GM12878 (cell line): ENCODE data around the gene CLPTM1. TPM values are rescaled to one million over a fixed set of nuclear protein-coding genes. Genes with fewer than 3 reads are reported as not detected.

Experiments
- ATAC-seq: fragments of 200-7000 bp; cut with Tn5 transposase; 3 replicates; pipeline ENCODE4 v1.9.1; 2020; ENCODE audit warnings: mild to moderate bottlenecking, moderate library complexity
- BruUV-seq: library from RNA; stranded (reverse); fragments of 400-500 nt; replicated peaks from 2 replicates; lab custom pipeline; 2021; lab: Mats Ljungman, UMichigan
- CTCF ChIA-PET: fragments of 300-600 bp; sonication (Branson Sonifier 250); formaldehyde crosslinking; extraction: SDS; loops from one replicate; lab custom pipeline; 2021; ENCODE audit warnings: inconsistent platforms; lab: Yijun Ruan, JAX
- POLR2A ChIA-PET: fragments of 350-600 bp; formaldehyde crosslinking; extraction: SDS; loops from one replicate; lab custom pipeline; 2021; ENCODE audit warnings: inconsistent platforms; lab: Charles Lee
- RAD21 ChIA-PET: fragments of 300-600 bp; sonication (Branson Sonifier 250); formaldehyde crosslinking; loops from one replicate; lab custom pipeline; 2023; ENCODE audit warnings: antibody characterized with exemption; ENCODE audit not compliant: unreplicated experiment; lab: Charles Lee
- SMC1A ChIA-PET: fragments of 300-600 bp; sonication (Branson Sonifier 250); formaldehyde crosslinking; loops from one replicate; lab custom pipeline; 2023; ENCODE audit not compliant: unreplicated experiment, uncharacterized antibody; lab: Charles Lee
- DNase-seq: peaks from one replicate; pipeline ENCODE4 v3.0.0-alpha.2; 2011; ENCODE audit warnings: low read depth, low spot score
- FAIRE-seq: peaks from 3 replicates; lab custom pipeline; 2011; peaks lifted over from hg19 to GRCh38; lab: Jason Lieb, UNC
- H2AFZ ChIP-seq: 2 replicates; pipeline ENCODE4 v1.6.0; 2011; ENCODE audit warnings: low read depth, low read length, control low read depth; ENCODE audit not compliant: control insufficient read depth
- H3K27ac ChIP-seq: 2 replicates; pipeline ENCODE4 v1.5.1; 2011; ENCODE audit warnings: control low read depth; ENCODE audit not compliant: control insufficient read depth, insufficient read depth
- H3K27me3 ChIP-seq, 2 experiments: replicated peaks in 1 of 2; 2 replicates each; pipeline versions ENCODE4 v1.6.0 to v1.6.1; 2011; ENCODE audit warnings: low read length in 1 of 2; ENCODE audit not compliant: control insufficient read depth in 2 of 2, insufficient read depth in 2 of 2
- H3K36me3 ChIP-seq, 2 experiments: 2 replicates each; pipeline ENCODE4 v1.5.1; 2011; ENCODE audit warnings: low read length in 1 of 2; ENCODE audit not compliant: control insufficient read depth in 2 of 2, insufficient read depth in 2 of 2
- H3K4me1 ChIP-seq: 2 replicates; pipeline ENCODE4 v1.6.1; 2011; ENCODE audit warnings: mild to moderate bottlenecking, low read length, moderate library complexity, mixed read lengths; ENCODE audit not compliant: control insufficient read depth, insufficient read depth
- H3K4me2 ChIP-seq: 2 replicates; pipeline ENCODE4 v1.6.0; 2011; ENCODE audit warnings: control low read depth; ENCODE audit not compliant: control insufficient read depth, insufficient read depth
- H3K4me3 ChIP-seq: fragments of 200-600 bp; sonication (generic); 2 replicates; pipeline ENCODE4 v1.5.1; 2016
- H3K79me2 ChIP-seq: 2 replicates; pipeline ENCODE4 v1.6.0; 2011; ENCODE audit warnings: low read length; ENCODE audit not compliant: control insufficient read depth, insufficient read depth
- H3K9ac ChIP-seq: 2 replicates; pipeline ENCODE4 v1.8.0; 2011; ENCODE audit warnings: low read length, control low read depth, mixed read lengths; ENCODE audit not compliant: control insufficient read depth, insufficient read depth
- H3K9me3 ChIP-seq: replicated peaks from 3 replicates; pipeline ENCODE4 v1.5.1; 2011; ENCODE audit warnings: mild to moderate bottlenecking, low read length; ENCODE audit not compliant: control insufficient read depth, insufficient read depth
- H4K20me1 ChIP-seq: 2 replicates; pipeline ENCODE4 v1.6.0; 2011; ENCODE audit not compliant: control insufficient read depth, insufficient read depth
- ATF7 ChIP-seq: fragments of 450-650 bp; IDR thresholded peaks from 2 replicates; pipeline ENCODE4 v1.6.1; 2016; ENCODE audit warnings: low read depth, mild to moderate bottlenecking
- BHLHE40 ChIP-seq, 2 experiments: fragments of 450-650 bp in 1 of 2; IDR thresholded peaks; 2 replicates each; pipeline ENCODE4 v1.6.1; 2011 to 2017; ENCODE audit warnings: low read depth in 2 of 2, borderline replicate concordance in 1 of 2, improper control_type of control experiment in 1 of 2, low read length in 1 of 2, mild to moderate bottlenecking in 1 of 2
- CEBPB ChIP-seq, 2 experiments: fragments of 150-350 bp in 1 of 2; IDR thresholded peaks; 2 replicates each; pipeline ENCODE4 v1.6.1; 2012 to 2014; ENCODE audit warnings: low read depth in 2 of 2, low read length in 2 of 2, borderline replicate concordance in 1 of 2, inconsistent platforms in 1 of 2
- MTA2 ChIP-seq: fragments of 450-650 bp; IDR thresholded peaks from 2 replicates; pipeline ENCODE4 v1.6.1; 2016; ENCODE audit warnings: low read depth, mild to moderate bottlenecking, moderate library complexity
- POLR2A ChIP-seq: IDR thresholded peaks from 2 replicates; pipeline ENCODE4 v1.6.1; 2011; ENCODE audit warnings: low read depth, mild to moderate bottlenecking, low read length
- SPI1 ChIP-seq: IDR thresholded peaks from 2 replicates; pipeline ENCODE4 v1.6.1; 2011; ENCODE audit warnings: low read depth, mild to moderate bottlenecking, low read length, moderate library complexity, borderline replicate concordance; ENCODE audit not compliant: insufficient read depth
- WGBS: methylation state at CpG from one replicate; pipeline ENCODE4 v1.1.6; 2016; ENCODE audit warnings: low lambda C conversion rate; ENCODE audit not compliant: insufficient replicate concordance, insufficient coverage; ENCODE audit errors: missing lambda C conversion rate; 5-methylcytosine and 5-hydroxymethylcytosine counted together
- in situ Hi-C: fragments of 300-500 bp; cut with MboI; formaldehyde crosslinking; loops from 9 replicates; pipeline ENCODE4 v1.14.3; 2018; ENCODE audit warnings: mixed read lengths
- intact Hi-C: fragments of 100-400 bp; cut with micrococcal nuclease; formaldehyde crosslinking; loops from one replicate; pipeline ENCODE4 v1.14.2; 2022; ENCODE audit not compliant: unreplicated experiment
- polyA plus RNA-seq, 11 experiments: library from polyadenylated mRNA; depleted of rRNA in 4 of 11; unstranded in 6 of 11; stranded (reverse) in 5 of 11; fragments of >200 nt; fragmentation: Nextera tagmentation in 4 of 11; fragmentation: Illumina TruSeq in 1 of 11; extraction: Ambion mirVana in 4 of 11; extraction: Trizol in 1 of 11; gene quantifications; 1 replicate in 1 of 11; 2 replicates in 10 of 11; pipeline versions ENCODE4 v1.2.1 to v1.2.3, GENCODE V29; 2011 to 2016; ENCODE audit warnings: inconsistent platforms in 2 of 11, missing spikeins in 2 of 11, low read depth in 1 of 11
- total RNA-seq, 4 experiments: library from RNA; depleted of rRNA in 3 of 4; stranded (reverse); fragments of >200 nt in 3 of 4; fragmentation: Illumina TruSeq in 1 of 4; extraction: Trizol in 1 of 4; gene quantifications; 2 replicates each; pipeline versions ENCODE4 v1.2.1 to v1.2.3, GENCODE V29; 2013 to 2021
- TF ChIP-seq, protein P1 (sequence below): fragments of 450-650 bp; IDR thresholded peaks from 2 replicates; pipeline ENCODE4 v1.6.1; 2016; ENCODE audit warnings: mild to moderate bottlenecking

The CLPTM1 gene
- total and polyA plus RNA-seq, 10 of the 15 experiments (the other 5 are each of a cell fraction or from before 2014, with no cell fraction given): 0.42 to 72.6 (median 35.2) TPM

DNA sequence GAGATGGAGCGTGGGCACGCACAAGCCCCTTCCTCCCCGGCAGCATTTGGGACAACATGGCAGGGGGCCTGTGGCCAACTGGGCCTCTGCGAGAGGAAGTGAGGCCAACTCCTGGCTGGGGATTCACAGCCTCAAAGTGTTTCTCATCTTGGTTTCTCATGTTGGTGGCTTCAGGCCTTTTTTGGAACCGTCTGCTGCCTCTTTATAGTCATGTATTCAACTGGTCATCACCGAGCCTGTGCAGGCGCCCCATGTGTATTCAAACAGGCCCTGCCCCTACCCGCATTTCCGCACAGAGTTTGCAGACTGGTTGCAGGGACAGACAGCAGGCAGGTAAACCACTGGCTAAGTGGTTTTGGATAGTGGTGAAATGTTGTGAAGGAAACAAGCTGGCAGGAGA lies 28.8 kb downstream of the CLPTM1 start:
- H3K27me3 ChIP-seq: no peaks in the 10 kb centered on the region
- SMC1A ChIA-PET: interaction anchor here (0.6 kb wide), 1 partner anchor 250 kb away, joined by 3 read pairs; no protein-coding TSS in a partner anchor
- H3K79me2 ChIP-seq: no peaks in the 10 kb centered on the region
- H3K27ac ChIP-seq: no peak overlapping the region; the same call in 1 of the 2 replicates
- no peaks in the 10 kb centered on the region for H3K9me3 ChIP-seq
- no TSS peak for BruUV-seq
- peaks cover 6 to 34% of the 10 kb centered on the region in 2 experiments; a peak in 3 of 4 replicates for H3K36me3 ChIP-seq
- POLR2A ChIA-PET: interaction anchor here (0.6 kb wide), 1 partner anchor 22 kb away, joined by 5 read pairs; no protein-coding TSS in a partner anchor
- TF ChIP-seq CEBPB (IDR thresholded peaks at IDR 0.05; ENCODE audit: borderline replicate concordance in 1 of 2, low read depth in 2 of 2, low read length in 2 of 2) (no peak), SPI1 (peak; percentile 62; the same call in 1 of the 2 replicates)
- TF ChIP-seq, protein P1, sequence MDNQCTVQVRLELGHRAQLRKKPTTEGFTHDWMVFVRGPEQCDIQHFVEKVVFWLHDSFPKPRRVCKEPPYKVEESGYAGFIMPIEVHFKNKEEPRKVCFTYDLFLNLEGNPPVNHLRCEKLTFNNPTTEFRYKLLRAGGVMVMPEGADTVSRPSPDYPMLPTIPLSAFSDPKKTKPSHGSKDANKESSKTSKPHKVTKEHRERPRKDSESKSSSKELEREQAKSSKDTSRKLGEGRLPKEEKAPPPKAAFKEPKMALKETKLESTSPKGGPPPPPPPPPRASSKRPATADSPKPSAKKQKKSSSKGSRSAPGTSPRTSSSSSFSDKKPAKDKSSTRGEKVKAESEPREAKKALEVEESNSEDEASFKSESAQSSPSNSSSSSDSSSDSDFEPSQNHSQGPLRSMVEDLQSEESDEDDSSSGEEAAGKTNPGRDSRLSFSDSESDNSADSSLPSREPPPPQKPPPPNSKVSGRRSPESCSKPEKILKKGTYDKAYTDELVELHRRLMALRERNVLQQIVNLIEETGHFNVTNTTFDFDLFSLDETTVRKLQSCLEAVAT: 0 out of 2 replicates have a peak, but pooled peaks have one; percentile 33
- intact Hi-C loops (no loop called here), in situ Hi-C loops (no loop called here)
- no peak overlapping the region for H3K4me3 ChIP-seq
- ATAC-seq (no peak), FAIRE-seq (no peak), DNase-seq (no peak)
- H4K20me1 ChIP-seq: no peaks in the 10 kb centered on the region
- no peak overlapping the region for H3K4me2 ChIP-seq
- no peaks in the 10 kb centered on the region for H3K4me1 ChIP-seq
- WGBS: 94% methylated on average over 9 of the region's 9 CpGs
- CTCF ChIA-PET: no interaction called here
- RAD21 ChIA-PET: no interaction called here
- H2AFZ ChIP-seq: no peak overlapping the region
- H3K9ac ChIP-seq: no peak overlapping the region

DNA sequence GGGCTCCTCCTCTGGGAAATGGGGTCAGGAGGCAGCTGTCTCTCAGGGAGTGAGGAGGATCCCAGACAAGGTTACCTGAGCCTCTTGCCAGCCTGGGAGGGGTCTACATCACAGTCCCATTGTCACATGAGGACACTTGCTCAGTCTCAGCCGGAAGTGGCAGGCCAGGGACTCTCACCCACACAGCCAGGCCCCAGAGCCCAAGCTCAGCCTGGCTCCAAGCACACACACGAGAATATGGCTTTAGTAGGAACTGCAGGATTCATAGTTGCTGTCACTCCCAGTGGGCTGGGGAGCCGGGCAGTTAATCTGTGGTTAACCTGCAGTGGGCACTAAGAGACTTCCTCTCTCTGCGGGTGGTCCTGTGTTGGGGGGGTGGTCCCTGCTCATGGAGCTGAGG lies 30.3 kb downstream of the CLPTM1 start:
- DNase-seq: no peak
- no peak overlapping the region for H2AFZ ChIP-seq
- H3K27ac ChIP-seq: no peak overlapping the region
- H3K9me3 ChIP-seq: no peaks in the 10 kb centered on the region
- no peaks in the 10 kb centered on the region for H3K79me2 ChIP-seq
- peaks cover 0 to 31% of the 10 kb centered on the region in 2 experiments; a peak in 3 of 4 replicates for H3K36me3 ChIP-seq
- ChIA-PET CTCF (interaction anchor here (1.6 kb wide), 1 partner anchor 74 kb away, joined by 3 read pairs; no protein-coding TSS in a partner anchor), RAD21 (no interaction called here), POLR2A (no interaction called here), SMC1A (interaction anchor here (1.3 kb wide), 1 partner anchor 74 kb away, joined by 3 read pairs; no protein-coding TSS in a partner anchor)
- WGBS: 96% methylated on average over 4 of the region's 4 CpGs
- no peak for FAIRE-seq
- intact Hi-C loops (no loop called here), in situ Hi-C loops (no loop called here)
- H3K27me3 ChIP-seq: no peaks in the 10 kb centered on the region
- H3K9ac ChIP-seq: no peak overlapping the region
- peaks cover 10% of the 10 kb centered on the region for H3K4me1 ChIP-seq
- H3K4me2 ChIP-seq: no peak overlapping the region
- no peaks in the 10 kb centered on the region for H4K20me1 ChIP-seq
- no peak for TF ChIP-seq ATF7
- TF ChIP-seq MTA2: no peak
- no peak for TF ChIP-seq BHLHE40 (IDR thresholded peaks at IDR 0.05; ENCODE audit: borderline replicate concordance in 1 of 2, low read depth in 2 of 2, low read length in 1 of 2)
- TF ChIP-seq POLR2A: 0 out of 2 replicates have a peak, but pooled peaks have one; percentile 12
- no TSS peak for BruUV-seq
- no peak overlapping the region for H3K4me3 ChIP-seq
- ATAC-seq: no peak
